Endodermal cell (in vitro differentiated cells): ENCODE data around the gene GBF1. TPM values are rescaled to one million over a fixed set of nuclear protein-coding genes. Genes with fewer than 3 reads are reported as not detected.

Experiments used
- DNase-seq: peaks from one replicate; pipeline ENCODE4 v3.0.0-alpha.2; 2017
- H3K27ac ChIP-seq: 2 replicates; pipeline ENCODE4 v1.5.1; 2013; ENCODE audit warnings: mild to moderate bottlenecking, low read depth, low read length, moderate library complexity
- H3K27me3 ChIP-seq: 2 replicates; pipeline ENCODE4 v1.6.1; 2013; ENCODE audit warnings: mild to moderate bottlenecking, low read length, moderate library complexity; ENCODE audit not compliant: insufficient read depth, control insufficient read depth, poor library complexity, severe bottlenecking
- H3K36me3 ChIP-seq: 2 replicates; pipeline ENCODE4 v1.7.0; 2013; ENCODE audit warnings: mild to moderate bottlenecking, low read length, moderate library complexity; ENCODE audit not compliant: control insufficient read depth, insufficient read depth
- H3K4me1 ChIP-seq: one replicate; pipeline ENCODE4 v1.7.0; 2013; ENCODE audit warnings: low read length; ENCODE audit not compliant: control insufficient read depth, insufficient read depth
- H3K4me3 ChIP-seq: 2 replicates; pipeline ENCODE4 v1.5.1; 2013; ENCODE audit warnings: mild to moderate bottlenecking, low read length, moderate library complexity
- H3K9ac ChIP-seq: 2 replicates; pipeline ENCODE4 v1.6.1; 2013; ENCODE audit warnings: mild to moderate bottlenecking, low read length, moderate library complexity; ENCODE audit not compliant: poor library complexity, severe bottlenecking; ENCODE audit errors: extremely low read depth
- H3K9me3 ChIP-seq: 2 replicates; pipeline ENCODE4 v1.6.1; 2013; ENCODE audit warnings: mild to moderate bottlenecking, low read length, moderate library complexity; ENCODE audit not compliant: control insufficient read depth
- H3K27ac Mint-ChIP-seq: 2 replicates; pipeline ENCODE4 v1.8.0; 2020; ENCODE audit warnings: mixed read lengths
- H3K27me3 Mint-ChIP-seq: 2 replicates; pipeline ENCODE4 v1.8.0; 2021; ENCODE audit warnings: mild to moderate bottlenecking, mixed read lengths; ENCODE audit not compliant: insufficient read depth
- H3K36me3 Mint-ChIP-seq: 2 replicates; pipeline ENCODE4 v1.8.0; 2020; ENCODE audit warnings: low read depth, mixed read lengths
- H3K4me1 Mint-ChIP-seq: 2 replicates; pipeline ENCODE4 v1.8.0; 2020; ENCODE audit warnings: mixed read lengths
- H3K4me3 Mint-ChIP-seq: 2 replicates; pipeline ENCODE4 v1.8.0; 2020; ENCODE audit warnings: mild to moderate bottlenecking, moderate library complexity, mixed read lengths
- H3K9me3 Mint-ChIP-seq: 2 replicates; pipeline ENCODE4 v1.8.0; 2020; ENCODE audit warnings: mild to moderate bottlenecking, mixed read lengths
- CTCF ChIP-seq: fragments of 200-600 bp; sonication (generic); conservative IDR thresholded peaks from 2 replicates; pipeline ENCODE4 v1.5.0; 2021; ENCODE audit warnings: antibody characterized with exemption, mild to moderate bottlenecking
- WGBS, 2 experiments: methylation state at CpG; one replicate each; pipeline versions ENCODE4 v1.1.5 to v1.1.7; 2013; ENCODE audit warnings: missing lambda C conversion rate in 2 of 2, mixed read lengths in 1 of 2; ENCODE audit not compliant: insufficient coverage in 1 of 2, insufficient read length in 1 of 2; 5-methylcytosine and 5-hydroxymethylcytosine counted together
- total RNA-seq, 2 donors: library from RNA; stranded (reverse); fragmentation: NEBNext Ultra II Directional in 1 of 2; extraction: Animal tissue kit (Norgen Biotek cat#: 25700) in 1 of 2; gene quantifications; 2 replicates in 1 of 2; 3 replicates in 1 of 2; pipeline ENCODE4 v1.2.1, GENCODE V29; 2021

Gene GBF1
- total RNA-seq, 2 donors from 2014 or later, result 31.1 to 31.4 TPM

DNA sequence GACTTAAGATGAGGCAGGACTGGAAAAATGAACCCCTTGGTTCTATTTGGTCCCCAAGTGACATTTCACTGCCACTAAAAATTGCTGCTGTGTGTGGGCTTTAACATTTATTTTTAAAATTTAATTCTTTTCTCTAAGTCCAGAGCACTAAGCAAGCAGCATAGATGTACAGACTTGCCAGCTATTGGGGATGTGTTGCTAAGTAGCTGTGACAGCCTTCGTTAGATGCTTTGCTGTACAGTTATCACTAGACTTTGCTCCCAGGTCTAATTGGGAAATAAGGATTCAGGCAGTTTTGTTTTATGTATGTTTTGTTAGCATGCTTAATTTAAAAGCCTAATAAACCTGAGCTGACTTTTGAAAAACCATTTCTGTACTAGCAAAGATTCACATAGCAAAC is 51.8 kb downstream of the GBF1 start:
- Histone ChIP-seq H3K4me1 (peaks cover 3% of the 10 kb centered on the region), H3K9me3 (peaks cover 9% of the 10 kb centered on the region), H3K27me3 (no peaks in the 10 kb centered on the region), H3K36me3 (peaks cover under 1% of the 10 kb centered on the region), H3K27ac (no peak overlapping the region), H3K4me3 (no peak overlapping the region), H3K9ac (no peak overlapping the region)
- Mint-ChIP-seq H3K36me3 (peaks cover 17% of the 10 kb centered on the region), H3K27ac (no peak overlapping the region), H3K27me3 (no peaks in the 10 kb centered on the region), H3K9me3 (peaks cover 10% of the 10 kb centered on the region), H3K4me3 (no peak overlapping the region), H3K4me1 (peaks cover 5% of the 10 kb centered on the region)
- DNase-seq, result no peak
- TF ChIP-seq CTCF, result no peak
- WGBS, 2 experiments, result 89 to 97% methylated on average over 1 of the region's 1 CpG

- no peak overlapping the region for H3K4me3 ChIP-seq
- H3K9ac ChIP-seq, result no peak overlapping the region
- Mint-ChIP-seq H3K36me3 (peaks cover 22% of the 10 kb centered on the region), H3K4me3 (no peak overlapping the region), H3K27me3 (no peaks in the 10 kb centered on the region), H3K4me1 (peaks cover 5% of the 10 kb centered on the region), H3K27ac (no peak overlapping the region), H3K9me3 (peaks cover 16% of the 10 kb centered on the region)
- DNase-seq, result no peak
- TF ChIP-seq CTCF, result no peak
- H3K36me3 ChIP-seq, result peaks cover 5% of the 10 kb centered on the region
- H3K4me1 ChIP-seq, result peaks cover 3% of the 10 kb centered on the region
- H3K27ac ChIP-seq, result no peak overlapping the region
- peaks cover 21% of the 10 kb centered on the region for H3K9me3 ChIP-seq
- no peaks in the 10 kb centered on the region for H3K27me3 ChIP-seq
These were observed 53.6 kb downstream of the GBF1 start for GRCh38 chr10:102298899-102299298.

DNA sequence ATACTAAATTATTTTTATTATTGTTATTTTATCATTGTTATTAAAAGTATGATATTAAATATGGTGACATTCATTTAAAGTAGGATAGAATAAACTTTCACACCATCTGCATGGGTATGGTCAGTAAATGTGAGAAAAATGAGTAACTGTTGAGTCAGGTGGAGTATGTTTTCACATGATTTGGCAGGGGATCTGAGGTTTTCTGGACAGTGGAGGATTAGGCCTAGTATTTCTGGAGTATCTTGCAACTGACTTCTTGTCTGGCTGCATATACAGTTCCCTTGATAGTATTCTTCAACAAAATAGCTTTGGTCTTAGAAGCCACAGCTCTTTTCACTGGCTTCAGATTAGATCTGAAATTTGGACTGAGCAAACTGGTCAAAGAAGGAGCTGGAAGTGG is 54.5 kb downstream of the GBF1 start:
- Histone ChIP-seq H3K9ac (no peak overlapping the region), H3K4me1 (no peaks in the 10 kb centered on the region), H3K9me3 (peaks cover 21% of the 10 kb centered on the region), H3K27ac (no peak overlapping the region), H3K27me3 (no peaks in the 10 kb centered on the region), H3K4me3 (no peak overlapping the region), H3K36me3 (peaks cover 5% of the 10 kb centered on the region)
- DNase-seq, result no peak
- H3K27me3 Mint-ChIP-seq, result no peaks in the 10 kb centered on the region
- TF ChIP-seq CTCF, result no peak
- H3K27ac Mint-ChIP-seq, result no peak overlapping the region
- H3K36me3 Mint-ChIP-seq, result peaks cover 22% of the 10 kb centered on the region
- H3K9me3 Mint-ChIP-seq, result peaks cover 16% of the 10 kb centered on the region
- peaks cover 3% of the 10 kb centered on the region for H3K4me1 Mint-ChIP-seq
- no peak overlapping the region for H3K4me3 Mint-ChIP-seq
